Measurements from ENCODE around the gene CUL2. TPM values are rescaled to one million over a fixed set of nuclear protein-coding genes. Genes with fewer than 3 reads are reported as not detected.
"Not testable (repeated sequence)": the region's sequence is repeated elsewhere in the genome, so short reads cannot be mapped to it uniquely, and the experiment has no call there.

The CUL2 gene
- total and polyA plus RNA-seq, 10 of the 15 experiments (the other 5 are each of a cell fraction or from before 2014, with no cell fraction given): 11.9 to 56.5 (median 33.2) TPM

DNA sequence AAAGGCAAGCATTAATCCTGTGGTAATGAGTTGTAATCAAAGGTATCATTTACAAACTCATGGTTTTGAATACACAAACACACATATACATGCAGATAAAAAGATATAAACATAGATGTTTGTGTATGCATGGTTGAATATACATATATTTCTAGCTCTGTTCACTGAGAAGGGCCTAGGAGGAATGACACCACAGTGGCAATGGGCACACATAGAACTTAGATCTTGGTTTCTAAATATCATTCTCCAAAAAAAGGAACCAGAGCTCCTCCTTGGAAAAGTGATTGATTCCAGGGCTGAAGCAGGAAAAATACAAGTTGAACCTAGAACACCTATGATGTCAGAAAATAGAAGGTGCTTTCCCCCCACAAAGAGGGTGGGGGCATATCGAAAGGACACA is 6.9 kb downstream of the CUL2 start:
- Histone ChIP-seq H3K4me1 (ENCODE audit: control insufficient read depth, insufficient read depth, low read length) (no peaks in the 10 kb centered on the region), H4K20me1 (ENCODE audit: control insufficient read depth, insufficient read depth) (no peaks in the 10 kb centered on the region), H2AFZ (ENCODE audit: control insufficient read depth, low read depth, low read length) (no peak overlapping the region), H3K27ac (ENCODE audit: control insufficient read depth, insufficient read depth) (no peak overlapping the region), H3K27me3 (replicated peaks in 1 of 2; ENCODE audit: control insufficient read depth in 2 of 2, insufficient read depth in 2 of 2, low read length in 1 of 2) (no peaks in the 10 kb centered on the region), H3K79me2 (ENCODE audit: control insufficient read depth, insufficient read depth, low read length) (peaks cover 53% of the 10 kb centered on the region), H3K4me3 (no peak overlapping the region), H3K4me2 (ENCODE audit: control insufficient read depth, insufficient read depth) (no peak overlapping the region), H3K9me3 (replicated peaks; ENCODE audit: control insufficient read depth, insufficient read depth, low read length) (no peaks in the 10 kb centered on the region; the same call in 2 of the 3 replicates), H3K9ac (ENCODE audit: control insufficient read depth, insufficient read depth, low read length) (no peak overlapping the region), H3K36me3 (ENCODE audit: control insufficient read depth in 2 of 2, insufficient read depth in 2 of 2, low read length in 1 of 2) (peaks cover 0 to 4% of the 10 kb centered on the region in 2 experiments; a peak in 1 of 4 replicates)
- TF ChIP-seq, protein P1, sequence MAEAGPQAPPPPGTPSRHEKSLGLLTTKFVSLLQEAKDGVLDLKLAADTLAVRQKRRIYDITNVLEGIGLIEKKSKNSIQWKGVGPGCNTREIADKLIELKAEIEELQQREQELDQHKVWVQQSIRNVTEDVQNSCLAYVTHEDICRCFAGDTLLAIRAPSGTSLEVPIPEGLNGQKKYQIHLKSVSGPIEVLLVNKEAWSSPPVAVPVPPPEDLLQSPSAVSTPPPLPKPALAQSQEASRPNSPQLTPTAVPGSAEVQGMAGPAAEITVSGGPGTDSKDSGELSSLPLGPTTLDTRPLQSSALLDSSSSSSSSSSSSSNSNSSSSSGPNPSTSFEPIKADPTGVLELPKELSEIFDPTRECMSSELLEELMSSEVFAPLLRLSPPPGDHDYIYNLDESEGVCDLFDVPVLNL (IDR thresholded peaks at IDR 0.05; ENCODE audit: low read depth, low read length): no peak
- no peak for TF ChIP-seq ZZZ3 (IDR thresholded peaks at IDR 0.05; ENCODE audit: control insufficient read depth, insufficient read length, low read depth)
- TF ChIP-seq, protein P2, sequence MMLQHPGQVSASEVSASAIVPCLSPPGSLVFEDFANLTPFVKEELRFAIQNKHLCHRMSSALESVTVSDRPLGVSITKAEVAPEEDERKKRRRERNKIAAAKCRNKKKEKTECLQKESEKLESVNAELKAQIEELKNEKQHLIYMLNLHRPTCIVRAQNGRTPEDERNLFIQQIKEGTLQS (IDR thresholded peaks at IDR 0.05; ENCODE audit: borderline replicate concordance, extremely low read depth, low read depth, low read length): no peak
- TF ChIP-seq IRF4 (IDR thresholded peaks at IDR 0.05; ENCODE audit: low read depth, low read length): no peak
- TF ChIP-seq, protein P3, sequence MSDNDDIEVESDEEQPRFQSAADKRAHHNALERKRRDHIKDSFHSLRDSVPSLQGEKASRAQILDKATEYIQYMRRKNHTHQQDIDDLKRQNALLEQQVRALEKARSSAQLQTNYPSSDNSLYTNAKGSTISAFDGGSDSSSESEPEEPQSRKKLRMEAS (IDR thresholded peaks at IDR 0.05; ENCODE audit: low read depth, low read length): no peak
- no peak for TF ChIP-seq TCF7 (IDR thresholded peaks at IDR 0.05; ENCODE audit: borderline replicate concordance)
- TF ChIP-seq, protein P4, sequence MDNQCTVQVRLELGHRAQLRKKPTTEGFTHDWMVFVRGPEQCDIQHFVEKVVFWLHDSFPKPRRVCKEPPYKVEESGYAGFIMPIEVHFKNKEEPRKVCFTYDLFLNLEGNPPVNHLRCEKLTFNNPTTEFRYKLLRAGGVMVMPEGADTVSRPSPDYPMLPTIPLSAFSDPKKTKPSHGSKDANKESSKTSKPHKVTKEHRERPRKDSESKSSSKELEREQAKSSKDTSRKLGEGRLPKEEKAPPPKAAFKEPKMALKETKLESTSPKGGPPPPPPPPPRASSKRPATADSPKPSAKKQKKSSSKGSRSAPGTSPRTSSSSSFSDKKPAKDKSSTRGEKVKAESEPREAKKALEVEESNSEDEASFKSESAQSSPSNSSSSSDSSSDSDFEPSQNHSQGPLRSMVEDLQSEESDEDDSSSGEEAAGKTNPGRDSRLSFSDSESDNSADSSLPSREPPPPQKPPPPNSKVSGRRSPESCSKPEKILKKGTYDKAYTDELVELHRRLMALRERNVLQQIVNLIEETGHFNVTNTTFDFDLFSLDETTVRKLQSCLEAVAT (IDR thresholded peaks at IDR 0.05): no peak
- FAIRE-seq: no peak
- ChIA-PET POLR2A (no interaction called here), SMC1A (ENCODE audit: uncharacterized antibody, unreplicated experiment) (no interaction called here), CTCF (interaction anchor here (1.1 kb wide), 1 partner anchor 112 kb away, joined by 3 read pairs; no protein-coding TSS in a partner anchor), RAD21 (ENCODE audit: unreplicated experiment) (no interaction called here)
- 94% methylated on average over 1 of the region's 1 CpG for WGBS (ENCODE audit: insufficient coverage, insufficient replicate concordance, low lambda C conversion rate, missing lambda C conversion rate)
- ATAC-seq: no peak
- BruUV-seq (replicated peaks): no TSS peak
- DNase-seq (ENCODE audit: low read depth, low spot score): no peak
- intact Hi-C loops (cut with micrococcal nuclease; ENCODE audit: unreplicated experiment) (no loop called here), in situ Hi-C loops (cut with MboI) (no loop called here)

DNA sequence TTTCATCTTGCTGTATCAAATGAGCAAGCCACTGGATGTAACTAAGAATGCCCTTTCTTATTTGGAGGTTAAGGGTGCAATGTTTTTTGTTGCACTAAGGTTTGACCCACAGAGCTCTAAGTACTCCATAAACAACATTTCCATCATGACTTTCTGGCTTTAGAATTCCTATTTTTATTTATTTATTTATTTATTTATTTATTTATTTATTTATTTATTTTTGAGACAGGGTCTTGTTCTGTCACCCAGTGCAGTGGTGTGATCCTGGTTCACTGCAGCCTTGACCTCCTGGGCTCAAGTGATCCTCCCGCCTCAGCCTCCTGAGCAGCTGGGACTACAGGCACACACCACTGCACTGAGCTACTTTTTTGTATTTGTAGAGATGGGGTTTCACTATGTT is 9.9 kb downstream of the CUL2 start:
- H3K4me1 ChIP-seq (ENCODE audit: control insufficient read depth, insufficient read depth, low read length); intact Hi-C loops (cut with micrococcal nuclease; ENCODE audit: unreplicated experiment); BruUV-seq (replicated peaks); H3K9ac ChIP-seq (ENCODE audit: control insufficient read depth, insufficient read depth, low read length); ATAC-seq; H2AFZ ChIP-seq (ENCODE audit: control insufficient read depth, low read depth, low read length); in situ Hi-C loops (cut with MboI); H3K27me3 ChIP-seq (replicated peaks in 1 of 2; ENCODE audit: control insufficient read depth in 2 of 2, insufficient read depth in 2 of 2, low read length in 1 of 2); H3K4me3 ChIP-seq; RAD21 ChIA-PET (ENCODE audit: unreplicated experiment); H3K36me3 ChIP-seq (ENCODE audit: control insufficient read depth in 2 of 2, insufficient read depth in 2 of 2, low read length in 1 of 2); H3K4me2 ChIP-seq (ENCODE audit: control insufficient read depth, insufficient read depth); H4K20me1 ChIP-seq (ENCODE audit: control insufficient read depth, insufficient read depth); H3K9me3 ChIP-seq (replicated peaks; ENCODE audit: control insufficient read depth, insufficient read depth, low read length); DNase-seq (ENCODE audit: low read depth, low spot score); H3K27ac ChIP-seq (ENCODE audit: control insufficient read depth, insufficient read depth); FAIRE-seq; POLR2A ChIA-PET: not testable (repeated sequence)
- ChIA-PET SMC1A (ENCODE audit: uncharacterized antibody, unreplicated experiment) (interaction anchor here (1.1 to 1.2 kb wide), 2 partner anchors 35 to 39 kb away, joined by 3 read pairs; no protein-coding TSS in a partner anchor), CTCF (interaction anchor here (1.1 kb wide), 1 partner anchor 21 kb away, joined by 3 read pairs; no protein-coding TSS in a partner anchor)
- 96% methylated on average over 1 of the region's 1 CpG for whole genome bisulfite sequencing (ENCODE audit: insufficient coverage, insufficient replicate concordance, low lambda C conversion rate, missing lambda C conversion rate)
- H3K79me2 ChIP-seq (ENCODE audit: control insufficient read depth, insufficient read depth, low read length): peaks cover 29% of the 10 kb centered on the region

Measured in GM12878 (cell line).